Measurements from ENCODE around the gene CRP.
"Not testable (repeated sequence)": the region's sequence is repeated elsewhere in the genome, so short reads cannot be mapped to it uniquely, and the experiment has no call there.

The CRP gene

GRCh38 chr1:159699246-159699645 is 15.1 kb downstream of the CRP start:
- DNase-seq: no peak

- DNase-seq: no peak
These were observed 26.9 kb downstream of the CRP start for GRCh38 chr1:159687511-159687910.

- no peak for DNase-seq
These were observed 27.6 kb downstream of the CRP start for GRCh38 chr1:159686599-159687299.

GRCh38 chr1:159678939-159679338 is 35.5 kb downstream of the CRP start:
- DNase-seq: no peak

GRCh38 chr1:159675046-159675445 is 39.3 kb downstream of the CRP start:
- no peak for DNase-seq

- not testable (repeated sequence) for DNase-seq
These were observed 42.0 kb downstream of the CRP start for GRCh38 chr1:159672390-159672789.

GRCh38 chr1:159669338-159669737 is 45.1 kb downstream of the CRP start:
- DNase-seq: no peak

- no peak for DNase-seq
These were observed 45.6 kb downstream of the CRP start for GRCh38 chr1:159668739-159669138.

GRCh38 chr1:159664247-159664646 is 50.1 kb downstream of the CRP start:
- no peak for DNase-seq

- no peak for DNase-seq
These were observed 50.8 kb downstream of the CRP start for GRCh38 chr1:159663552-159663951.

Data from NCI-H2029 (cell line).